HEK293 (cell line): ENCODE data around the gene ZNF521.

Source experiments
- CTCF ChIA-PET: fragments of 350-600 bp; formaldehyde crosslinking; extraction: SDS; loops from one replicate; lab custom pipeline; 2021; ENCODE audit warnings: antibody characterized with exemption; lab: Yijun Ruan, JAX
- POLR2A ChIA-PET: fragments of 300-600 bp; formaldehyde crosslinking; extraction: SDS; loops from one replicate; lab custom pipeline; 2020; ENCODE audit warnings: antibody characterized with exemption, inconsistent platforms; lab: Yijun Ruan, JAX
- H3K27ac ChIP-seq: fragments of 200-500 bp; sonication (Bioruptor generic); 2 replicates; pipeline ENCODE4 v1.5.1; 2014; ENCODE audit warnings: low read depth, low read length, control low read depth, inconsistent platforms; ENCODE audit errors: extremely low read depth
- H3K36me3 ChIP-seq, 2 experiments: fragments of 200-500 bp in 1 of 2; sonication (Bioruptor generic) in 1 of 2; 1 replicate in 1 of 2; 2 replicates in 1 of 2; pipeline ENCODE4 v1.5.1; 2014 to 2017; ENCODE audit warnings: inconsistent platforms in 2 of 2, low read length in 2 of 2; ENCODE audit not compliant: control insufficient read depth in 2 of 2, insufficient read depth in 1 of 2
- H3K4me1 ChIP-seq: fragments of 200-500 bp; sonication (Bioruptor generic); 2 replicates; pipeline ENCODE4 v1.5.1; 2014; ENCODE audit warnings: mild to moderate bottlenecking, low read length, inconsistent platforms; ENCODE audit not compliant: control insufficient read depth, insufficient read depth
- H3K4me3 ChIP-seq: 2 replicates; pipeline ENCODE4 v1.5.1; 2011; ENCODE audit warnings: low read depth, mild to moderate bottlenecking, control low read depth, low read length, moderate library complexity
- H3K9me3 ChIP-seq: fragments of 200-500 bp; sonication (Bioruptor generic); 2 replicates; pipeline ENCODE4 v1.5.1; 2014; ENCODE audit warnings: low read depth, low read length, inconsistent platforms; ENCODE audit not compliant: control insufficient read depth, insufficient read depth
- BCL11A ChIP-seq: fragments of 450-650 bp; formaldehyde crosslinking; IDR thresholded peaks from 2 replicates; pipeline ENCODE4 v1.5.1; 2016; ENCODE audit warnings: low read depth, missing biosample characterization, missing genetic modification characterization
- FEZF1 ChIP-seq: fragments of 450-650 bp; formaldehyde crosslinking; IDR thresholded peaks from 2 replicates; pipeline ENCODE4 v1.5.1; 2016; ENCODE audit warnings: missing biosample characterization, missing genetic modification characterization
- GLIS1 ChIP-seq: fragments of 450-650 bp; formaldehyde crosslinking; IDR thresholded peaks from 2 replicates; pipeline ENCODE4 v1.5.1; 2016; ENCODE audit warnings: missing biosample characterization, missing genetic modification characterization
- GLIS2 ChIP-seq: fragments of 450-650 bp; formaldehyde crosslinking; IDR thresholded peaks from 2 replicates; pipeline ENCODE4 v1.5.1; 2016; ENCODE audit warnings: missing biosample characterization, missing genetic modification characterization
- MEIS1 ChIP-seq: sonication (generic); formaldehyde crosslinking; IDR thresholded peaks from 2 replicates; pipeline ENCODE4 v1.8.1; 2022; ENCODE audit warnings: missing genetic modification reagents, mild to moderate bottlenecking, borderline replicate concordance
- MYNN ChIP-seq: fragments of 450-650 bp; formaldehyde crosslinking; IDR thresholded peaks from 2 replicates; pipeline ENCODE4 v1.5.1; 2016; ENCODE audit warnings: missing biosample characterization, missing genetic modification characterization, borderline replicate concordance
- OSR2 ChIP-seq: fragments of 450-650 bp; formaldehyde crosslinking; IDR thresholded peaks from 2 replicates; pipeline ENCODE4 v1.5.1; 2016; ENCODE audit warnings: missing biosample characterization, missing genetic modification characterization
- SP3 ChIP-seq: fragments of 450-650 bp; formaldehyde crosslinking; IDR thresholded peaks from 2 replicates; pipeline ENCODE4 v1.5.1; 2016; ENCODE audit warnings: missing biosample characterization, missing genetic modification characterization
- SP7 ChIP-seq: fragments of 450-650 bp; formaldehyde crosslinking; IDR thresholded peaks from 2 replicates; pipeline ENCODE4 v1.5.1; 2016; ENCODE audit warnings: missing biosample characterization, missing genetic modification characterization
- YY1 ChIP-seq: fragments of 450-650 bp; formaldehyde crosslinking; IDR thresholded peaks from 2 replicates; pipeline ENCODE4 v1.5.1; 2018; ENCODE audit warnings: missing biosample characterization, missing genetic modification characterization
- YY2 ChIP-seq: fragments of 450-650 bp; formaldehyde crosslinking; IDR thresholded peaks from 2 replicates; pipeline ENCODE4 v1.5.1; 2016; ENCODE audit warnings: missing biosample characterization, missing genetic modification characterization
- ZBTB1 ChIP-seq: fragments of 450-650 bp; formaldehyde crosslinking; IDR thresholded peaks from 2 replicates; pipeline ENCODE4 v1.5.1; 2016; ENCODE audit warnings: missing biosample characterization, missing genetic modification characterization
- ZBTB48 ChIP-seq: fragments of 450-650 bp; formaldehyde crosslinking; IDR thresholded peaks from 2 replicates; pipeline ENCODE4 v1.5.1; 2016; ENCODE audit warnings: missing biosample characterization, missing genetic modification characterization
- ZBTB8A ChIP-seq: fragments of 450-650 bp; formaldehyde crosslinking; IDR thresholded peaks from 2 replicates; pipeline ENCODE4 v1.5.1; 2016; ENCODE audit warnings: missing biosample characterization, missing genetic modification characterization
- ZEB2 ChIP-seq: fragments of 450-650 bp; formaldehyde crosslinking; IDR thresholded peaks from 2 replicates; pipeline ENCODE4 v1.5.1; 2016; ENCODE audit warnings: missing biosample characterization, missing genetic modification characterization
- ZIC2 ChIP-seq: fragments of 450-650 bp; formaldehyde crosslinking; IDR thresholded peaks from 2 replicates; pipeline ENCODE4 v1.5.1; 2016; ENCODE audit warnings: missing biosample characterization, missing genetic modification characterization
- ZNF239 ChIP-seq: fragments of 450-650 bp; formaldehyde crosslinking; IDR thresholded peaks from 2 replicates; pipeline ENCODE4 v1.5.1; 2016; ENCODE audit warnings: missing biosample characterization, missing genetic modification characterization
- ZNF24 ChIP-seq: fragments of 450-650 bp; formaldehyde crosslinking; IDR thresholded peaks from 2 replicates; pipeline ENCODE4 v1.5.1; 2016; ENCODE audit warnings: missing biosample characterization, missing genetic modification characterization
- ZNF341 ChIP-seq: fragments of 450-650 bp; formaldehyde crosslinking; IDR thresholded peaks from 2 replicates; pipeline ENCODE4; 2016; ENCODE audit warnings: low read depth, missing biosample characterization, missing genetic modification characterization
- ZNF366 ChIP-seq: fragments of 450-650 bp; formaldehyde crosslinking; conservative IDR thresholded peaks from 2 replicates; pipeline ENCODE4 v1.5.1; 2016; ENCODE audit warnings: missing biosample characterization, missing genetic modification characterization
- ZNF423 ChIP-seq: fragments of 450-650 bp; formaldehyde crosslinking; IDR thresholded peaks from 2 replicates; pipeline ENCODE4 v1.5.1; 2016; ENCODE audit warnings: missing biosample characterization, missing genetic modification characterization
- ZNF473 ChIP-seq: fragments of 450-650 bp; formaldehyde crosslinking; IDR thresholded peaks from 2 replicates; pipeline ENCODE4 v1.5.1; 2017; ENCODE audit warnings: missing biosample characterization, missing genetic modification characterization
- ZNF529 ChIP-seq: fragments of 450-650 bp; formaldehyde crosslinking; IDR thresholded peaks from 2 replicates; pipeline ENCODE4 v1.5.1; 2017; ENCODE audit warnings: missing genetic modification characterization, missing biosample characterization; ENCODE audit not compliant: insufficient replicate concordance
- ZNF596 ChIP-seq: fragments of 450-650 bp; IDR thresholded peaks from 2 replicates; pipeline ENCODE4 v1.5.0; 2018; ENCODE audit warnings: missing biosample characterization, mild to moderate bottlenecking, missing genetic modification characterization, moderate library complexity
- ZNF629 ChIP-seq: fragments of 450-650 bp; formaldehyde crosslinking; IDR thresholded peaks from 2 replicates; pipeline ENCODE4 v1.5.1; 2017; ENCODE audit warnings: missing biosample characterization, missing genetic modification characterization
- ZNF664 ChIP-seq: fragments of 450-650 bp; formaldehyde crosslinking; IDR thresholded peaks from 2 replicates; pipeline ENCODE4 v1.5.1; 2016; ENCODE audit warnings: missing biosample characterization, missing genetic modification characterization
- ZNF707 ChIP-seq: fragments of 450-650 bp; formaldehyde crosslinking; IDR thresholded peaks from 2 replicates; pipeline ENCODE4 v1.5.1; 2016; ENCODE audit warnings: missing biosample characterization, missing genetic modification characterization
- ZNF785 ChIP-seq: fragments of 450-650 bp; formaldehyde crosslinking; IDR thresholded peaks from 2 replicates; pipeline ENCODE4 v1.5.1; 2016; ENCODE audit warnings: missing biosample characterization, missing genetic modification characterization
- ZSCAN16 ChIP-seq: fragments of 450-650 bp; formaldehyde crosslinking; IDR thresholded peaks from 2 replicates; pipeline ENCODE4 v1.5.1; 2016; ENCODE audit warnings: missing biosample characterization, missing genetic modification characterization
- TF ChIP-seq, protein P1 (sequence below): fragments of 450-650 bp; formaldehyde crosslinking; IDR thresholded peaks from 2 replicates; pipeline ENCODE4; 2016; ENCODE audit warnings: missing biosample characterization, missing genetic modification characterization
- TF ChIP-seq, protein P2 (sequence below): fragments of 450-650 bp; formaldehyde crosslinking; conservative IDR thresholded peaks from 2 replicates; pipeline ENCODE4 v1.5.1; 2016; ENCODE audit warnings: low read depth, missing biosample characterization, missing genetic modification characterization
- TF ChIP-seq, protein P3 (sequence below): fragments of 450-650 bp; formaldehyde crosslinking; IDR thresholded peaks from 2 replicates; pipeline ENCODE4 v1.5.1; 2016; ENCODE audit warnings: missing biosample characterization, missing genetic modification characterization

The ZNF521 gene

DNA sequence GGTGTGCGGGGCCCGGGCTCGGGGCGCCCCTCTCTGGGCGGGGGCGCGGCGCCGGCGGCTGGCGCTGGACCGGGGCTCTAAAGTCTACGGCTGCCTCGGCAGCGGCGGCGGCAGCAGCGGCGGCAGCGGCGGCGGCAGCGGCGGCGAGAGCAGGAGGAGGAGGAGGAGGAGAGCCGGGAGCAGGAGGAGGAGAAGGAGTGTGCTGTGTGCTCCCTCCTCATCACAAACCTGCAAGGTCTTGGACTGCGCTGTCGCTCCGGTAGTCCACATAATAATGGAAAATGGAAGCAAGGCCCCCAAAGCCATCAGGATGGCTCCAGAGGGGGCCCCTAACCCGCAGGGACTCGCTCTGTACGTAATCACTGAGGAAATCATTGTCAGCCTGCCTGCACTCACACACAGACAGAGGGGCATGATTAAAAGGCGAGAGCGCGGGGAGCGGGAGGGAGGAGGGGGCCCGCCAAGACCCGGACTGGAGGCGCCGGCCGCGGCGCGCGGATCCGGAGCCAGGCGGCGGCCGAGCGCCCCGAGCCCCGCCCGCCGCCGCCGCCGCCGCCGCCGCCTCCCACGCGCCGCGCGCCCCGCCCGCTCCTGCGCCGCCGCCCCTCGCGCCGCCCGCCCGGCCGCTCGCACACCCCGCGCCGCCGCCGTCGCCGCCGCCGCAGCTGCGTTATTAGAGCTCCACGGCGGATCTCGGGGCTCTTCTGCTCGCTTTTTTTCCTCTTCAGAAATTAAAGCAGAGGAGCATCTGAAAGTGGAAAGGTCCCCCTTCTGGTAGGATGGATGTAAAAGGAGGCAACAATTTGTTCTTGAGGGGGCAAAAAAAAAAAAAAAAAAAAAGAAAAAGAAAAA lies at the start of gene ZNF521:
ZNF521 (minus strand) TSS at position 390 of the 852 bp plus-strand sequence. CDS start 1,220 bp downstream, outside the sequence.
- H3K9me3 ChIP-seq, result no peaks in the 10 kb centered on the region
- H3K4me1 ChIP-seq, result peaks cover 3% of the 10 kb centered on the region; the same call in 1 of the 2 replicates
- H3K4me3 ChIP-seq, result peak within 1 kb of the TSS; percentile 79
- POLR2A ChIA-PET, result interaction anchor here (0.7 kb wide), 1 partner anchor 283 kb away, joined by 4 read pairs; no protein-coding TSS in a partner anchor
- H3K27ac ChIP-seq, result peak within 1 kb of the TSS; percentile 92
- CTCF ChIA-PET, result no interaction called here
- H3K36me3 ChIP-seq, result no peaks in the 10 kb centered on the region
- TF ChIP-seq GLIS1 (tag by site-specific recombination), result peak; percentile 54
- peak; percentile 89 for TF ChIP-seq ZBTB48
- TF ChIP-seq ZNF785 (tag by site-specific recombination), result no peak
- TF ChIP-seq FEZF1 (tag by site-specific recombination), result 0 out of 2 replicates have a peak, but pooled peaks have one; percentile 6
- peak; percentile 63 for TF ChIP-seq ZNF629 (tag by site-specific recombination)
- peak; percentile 49; the same call in 1 of the 2 replicates for TF ChIP-seq OSR2 (tag by site-specific recombination)
- TF ChIP-seq SP3 (tag by site-specific recombination), result peak; percentile 52; the same call in 1 of the 2 replicates
- no peak for TF ChIP-seq ZNF473 (tag by site-specific recombination)
- no peak for TF ChIP-seq ZNF239
- 0 out of 2 replicates have a peak, but pooled peaks have one; percentile 23 for TF ChIP-seq YY1 (tag by site-specific recombination)
- TF ChIP-seq GLIS2, result peak; percentile 92
- TF ChIP-seq YY2 (tag by site-specific recombination), result peak; percentile 29; the same call in 1 of the 2 replicates
- TF ChIP-seq ZNF596 (tag by site-specific recombination), result 0 out of 2 replicates have a peak, but pooled peaks have one; percentile 17
- peak; percentile 81 for TF ChIP-seq ZIC2
- TF ChIP-seq ZNF24, result peak; percentile 21; the same call in 1 of the 2 replicates
- 0 out of 2 replicates have a peak, but pooled peaks have one; percentile 7 for TF ChIP-seq ZNF341
- no peak for TF ChIP-seq MEIS1 (CRISPR knock-in tag)
- TF ChIP-seq ZEB2 (tag by site-specific recombination), result peak; percentile 75
- TF ChIP-seq, protein P1, sequence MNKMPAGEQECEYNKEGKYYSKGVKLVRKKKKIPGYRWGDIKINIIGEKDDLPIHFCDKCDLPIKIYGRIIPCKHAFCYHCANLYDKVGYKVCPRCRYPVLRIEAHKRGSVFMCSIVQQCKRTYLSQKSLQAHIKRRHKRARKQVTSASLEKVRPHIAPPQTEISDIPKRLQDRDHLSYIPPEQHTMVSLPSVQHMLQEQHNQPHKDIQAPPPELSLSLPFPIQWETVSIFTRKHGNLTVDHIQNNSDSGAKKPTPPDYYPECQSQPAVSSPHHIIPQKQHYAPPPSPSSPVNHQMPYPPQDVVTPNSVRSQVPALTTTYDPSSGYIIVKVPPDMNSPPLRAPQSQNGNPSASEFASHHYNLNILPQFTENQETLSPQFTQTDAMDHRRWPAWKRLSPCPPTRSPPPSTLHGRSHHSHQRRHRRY (tag by site-specific recombination), result no peak
- peak; percentile 48; the same call in 1 of the 2 replicates for TF ChIP-seq ZNF366 (tag by site-specific recombination)
- TF ChIP-seq ZNF529, result no peak
- TF ChIP-seq ZBTB1 (tag by site-specific recombination), result peak; percentile 23; the same call in 1 of the 2 replicates
- TF ChIP-seq ZBTB8A, result no peak
- no peak for TF ChIP-seq ZNF664
- TF ChIP-seq, protein P2, sequence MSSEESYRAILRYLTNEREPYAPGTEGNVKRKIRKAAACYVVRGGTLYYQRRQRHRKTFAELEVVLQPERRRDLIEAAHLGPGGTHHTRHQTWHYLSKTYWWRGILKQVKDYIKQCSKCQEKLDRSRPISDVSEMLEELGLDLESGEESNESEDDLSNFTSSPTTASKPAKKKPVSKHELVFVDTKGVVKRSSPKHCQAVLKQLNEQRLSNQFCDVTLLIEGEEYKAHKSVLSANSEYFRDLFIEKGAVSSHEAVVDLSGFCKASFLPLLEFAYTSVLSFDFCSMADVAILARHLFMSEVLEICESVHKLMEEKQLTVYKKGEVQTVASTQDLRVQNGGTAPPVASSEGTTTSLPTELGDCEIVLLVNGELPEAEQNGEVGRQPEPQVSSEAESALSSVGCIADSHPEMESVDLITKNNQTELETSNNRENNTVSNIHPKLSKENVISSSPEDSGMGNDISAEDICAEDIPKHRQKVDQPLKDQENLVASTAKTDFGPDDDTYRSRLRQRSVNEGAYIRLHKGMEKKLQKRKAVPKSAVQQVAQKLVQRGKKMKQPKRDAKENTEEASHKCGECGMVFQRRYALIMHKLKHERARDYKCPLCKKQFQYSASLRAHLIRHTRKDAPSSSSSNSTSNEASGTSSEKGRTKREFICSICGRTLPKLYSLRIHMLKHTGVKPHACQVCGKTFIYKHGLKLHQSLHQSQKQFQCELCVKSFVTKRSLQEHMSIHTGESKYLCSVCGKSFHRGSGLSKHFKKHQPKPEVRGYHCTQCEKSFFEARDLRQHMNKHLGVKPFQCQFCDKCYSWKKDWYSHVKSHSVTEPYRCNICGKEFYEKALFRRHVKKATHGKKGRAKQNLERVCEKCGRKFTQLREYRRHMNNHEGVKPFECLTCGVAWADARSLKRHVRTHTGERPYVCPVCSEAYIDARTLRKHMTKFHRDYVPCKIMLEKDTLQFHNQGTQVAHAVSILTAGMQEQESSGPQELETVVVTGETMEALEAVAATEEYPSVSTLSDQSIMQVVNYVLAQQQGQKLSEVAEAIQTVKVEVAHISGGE (tag by site-specific recombination), result peak; percentile 35
- TF ChIP-seq, protein P3, sequence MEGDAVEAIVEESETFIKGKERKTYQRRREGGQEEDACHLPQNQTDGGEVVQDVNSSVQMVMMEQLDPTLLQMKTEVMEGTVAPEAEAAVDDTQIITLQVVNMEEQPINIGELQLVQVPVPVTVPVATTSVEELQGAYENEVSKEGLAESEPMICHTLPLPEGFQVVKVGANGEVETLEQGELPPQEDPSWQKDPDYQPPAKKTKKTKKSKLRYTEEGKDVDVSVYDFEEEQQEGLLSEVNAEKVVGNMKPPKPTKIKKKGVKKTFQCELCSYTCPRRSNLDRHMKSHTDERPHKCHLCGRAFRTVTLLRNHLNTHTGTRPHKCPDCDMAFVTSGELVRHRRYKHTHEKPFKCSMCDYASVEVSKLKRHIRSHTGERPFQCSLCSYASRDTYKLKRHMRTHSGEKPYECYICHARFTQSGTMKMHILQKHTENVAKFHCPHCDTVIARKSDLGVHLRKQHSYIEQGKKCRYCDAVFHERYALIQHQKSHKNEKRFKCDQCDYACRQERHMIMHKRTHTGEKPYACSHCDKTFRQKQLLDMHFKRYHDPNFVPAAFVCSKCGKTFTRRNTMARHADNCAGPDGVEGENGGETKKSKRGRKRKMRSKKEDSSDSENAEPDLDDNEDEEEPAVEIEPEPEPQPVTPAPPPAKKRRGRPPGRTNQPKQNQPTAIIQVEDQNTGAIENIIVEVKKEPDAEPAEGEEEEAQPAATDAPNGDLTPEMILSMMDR (tag by site-specific recombination), result peak; percentile 10; the same call in 1 of the 2 replicates
- TF ChIP-seq SP7, result peak; percentile 54; the same call in 1 of the 2 replicates
- TF ChIP-seq MYNN (tag by site-specific recombination), result no peak
- no peak for TF ChIP-seq ZSCAN16 (tag by site-specific recombination)
- TF ChIP-seq BCL11A (tag by site-specific recombination), result no peak
- TF ChIP-seq ZNF707, result no peak
- 0 out of 2 replicates have a peak, but pooled peaks have one; percentile 45 for TF ChIP-seq ZNF423
